GM03348 (cell line): Measurements from ENCODE around the gene GRM7.

Experiments used
- DNase-seq: peaks from one replicate; pipeline ENCODE4 v3.0.0; 2012; ENCODE audit warnings: low spot score

The GRM7 gene

GRCh38 chr3:7400360-7400759, 539.4 kb downstream of the GRM7 start:
- no peak for DNase-seq

GRCh38 chr3:7401418-7401817, 540.5 kb downstream of the GRM7 start:
- DNase-seq: no peak

- DNase-seq: no peak
These were observed 546.2 kb downstream of the GRM7 start for GRCh38 chr3:7407107-7407506.

GRCh38 chr3:7410782-7411181, 549.9 kb downstream of the GRM7 start:
- no peak for DNase-seq

- DNase-seq: no peak
These were observed 560.1 kb downstream of the GRM7 start for GRCh38 chr3:7421065-7421464.

GRCh38 chr3:7423036-7423435, 562.1 kb downstream of the GRM7 start:
- no peak for DNase-seq

GRCh38 chr3:7423995-7424394, 563.1 kb downstream of the GRM7 start:
- no peak for DNase-seq

- no peak for DNase-seq
These were observed 567.3 kb downstream of the GRM7 start for GRCh38 chr3:7428206-7428718.

GRCh38 chr3:7432610-7433009, 571.7 kb downstream of the GRM7 start:
- DNase-seq: no peak

- no peak for DNase-seq
These were observed 572.2 kb downstream of the GRM7 start for GRCh38 chr3:7433073-7433472.

- no peak for DNase-seq
These were observed 575.6 kb downstream of the GRM7 start for GRCh38 chr3:7436542-7436941.

GRCh38 chr3:7437231-7437630, 576.3 kb downstream of the GRM7 start:
- DNase-seq: no peak

GRCh38 chr3:7439101-7439680, 578.3 kb downstream of the GRM7 start:
- DNase-seq: no peak

- no peak for DNase-seq
These were observed 584.0 kb downstream of the GRM7 start for GRCh38 chr3:7444886-7445285.

GRCh38 chr3:7445331-7445730, 584.4 kb downstream of the GRM7 start:
- no peak for DNase-seq

GRCh38 chr3:7447197-7447769, 586.4 kb downstream of the GRM7 start:
- no peak for DNase-seq

GRCh38 chr3:7456386-7456785, 595.5 kb downstream of the GRM7 start:
- no peak for DNase-seq

GRCh38 chr3:7461202-7461825, 600.4 kb downstream of the GRM7 start:
- no peak for DNase-seq

GRCh38 chr3:7469866-7470265, 609.0 kb downstream of the GRM7 start:
- DNase-seq: no peak

- no peak for DNase-seq
These were observed 623.7 kb downstream of the GRM7 start for GRCh38 chr3:7484636-7485035.

- no peak for DNase-seq
These were observed 626.8 kb downstream of the GRM7 start for GRCh38 chr3:7487763-7488162.

GRCh38 chr3:7489417-7489816, 628.5 kb downstream of the GRM7 start:
- no peak for DNase-seq

GRCh38 chr3:7498715-7499114, 637.8 kb downstream of the GRM7 start:
- no peak for DNase-seq

- no peak for DNase-seq
These were observed 642.5 kb downstream of the GRM7 start for GRCh38 chr3:7503431-7503830.
